GM19372 (cell line): Measurements from ENCODE around the gene UBL7.

Experiments used
- ATAC-seq: cut with Tn5 transposase; IDR thresholded peaks from one replicate; pipeline ENCODE4 v1.9.1; 2021; ENCODE audit warnings: mild to moderate bottlenecking, low read depth, moderate library complexity; ENCODE audit not compliant: unreplicated experiment

UBL7 gene

DNA sequence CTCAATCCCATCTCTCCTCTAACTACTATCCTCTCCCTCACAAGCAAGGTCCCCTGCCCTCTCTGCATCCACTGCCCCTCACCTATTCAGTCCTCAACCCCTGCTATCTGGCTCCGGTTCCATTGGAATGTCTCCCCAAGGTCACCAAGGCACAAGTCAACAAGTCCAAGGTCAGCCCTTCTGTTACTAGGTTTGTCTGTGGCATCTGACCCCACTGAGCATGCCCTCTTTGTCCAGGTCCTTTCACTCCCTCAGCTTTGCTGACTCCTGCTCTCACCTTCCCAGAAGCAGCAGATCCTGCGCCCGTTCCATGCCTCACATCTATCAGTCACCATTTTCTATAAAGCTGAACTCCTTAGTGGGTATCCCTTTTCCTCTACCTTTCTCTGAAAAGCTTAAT lies 18.9 kb downstream of the UBL7 start:
- ATAC-seq: no peak

- no peak for ATAC-seq
Observed at GRCh38 chr15:74441248-74441941, 19.6 kb downstream of the UBL7 start.

DNA sequence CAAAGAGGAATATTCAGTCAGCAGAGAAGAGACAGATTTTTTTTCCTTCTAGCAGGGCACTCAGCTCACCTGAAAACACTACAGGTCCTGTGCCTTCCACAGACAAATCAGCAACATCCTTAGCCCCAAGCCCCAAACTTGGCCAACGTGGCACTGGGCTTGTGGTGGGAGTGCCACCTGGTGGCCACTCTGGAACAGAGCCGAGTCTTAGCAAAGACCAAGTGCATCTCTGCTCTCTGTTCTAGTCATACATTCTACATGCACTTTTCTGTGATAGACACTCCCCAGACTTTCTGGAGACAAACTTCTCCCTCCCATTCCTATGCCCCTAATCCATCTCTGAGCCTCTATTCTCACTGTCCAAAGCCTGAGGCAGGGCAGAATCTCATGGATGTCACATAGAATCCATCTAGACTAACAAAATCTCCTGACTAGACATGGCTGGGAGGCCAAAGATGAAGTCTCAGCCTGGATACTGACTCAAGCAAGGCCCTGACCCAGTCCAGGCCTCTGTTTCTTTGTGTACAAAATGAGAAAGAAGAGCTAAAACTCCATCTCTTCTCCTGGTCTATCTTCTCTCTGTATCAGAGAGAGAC lies 22.1 kb downstream of the UBL7 start:
- ATAC-seq: no peak

GRCh38 chr15:74438206-74438605 lies 22.8 kb downstream of the UBL7 start:
- no peak for ATAC-seq

DNA sequence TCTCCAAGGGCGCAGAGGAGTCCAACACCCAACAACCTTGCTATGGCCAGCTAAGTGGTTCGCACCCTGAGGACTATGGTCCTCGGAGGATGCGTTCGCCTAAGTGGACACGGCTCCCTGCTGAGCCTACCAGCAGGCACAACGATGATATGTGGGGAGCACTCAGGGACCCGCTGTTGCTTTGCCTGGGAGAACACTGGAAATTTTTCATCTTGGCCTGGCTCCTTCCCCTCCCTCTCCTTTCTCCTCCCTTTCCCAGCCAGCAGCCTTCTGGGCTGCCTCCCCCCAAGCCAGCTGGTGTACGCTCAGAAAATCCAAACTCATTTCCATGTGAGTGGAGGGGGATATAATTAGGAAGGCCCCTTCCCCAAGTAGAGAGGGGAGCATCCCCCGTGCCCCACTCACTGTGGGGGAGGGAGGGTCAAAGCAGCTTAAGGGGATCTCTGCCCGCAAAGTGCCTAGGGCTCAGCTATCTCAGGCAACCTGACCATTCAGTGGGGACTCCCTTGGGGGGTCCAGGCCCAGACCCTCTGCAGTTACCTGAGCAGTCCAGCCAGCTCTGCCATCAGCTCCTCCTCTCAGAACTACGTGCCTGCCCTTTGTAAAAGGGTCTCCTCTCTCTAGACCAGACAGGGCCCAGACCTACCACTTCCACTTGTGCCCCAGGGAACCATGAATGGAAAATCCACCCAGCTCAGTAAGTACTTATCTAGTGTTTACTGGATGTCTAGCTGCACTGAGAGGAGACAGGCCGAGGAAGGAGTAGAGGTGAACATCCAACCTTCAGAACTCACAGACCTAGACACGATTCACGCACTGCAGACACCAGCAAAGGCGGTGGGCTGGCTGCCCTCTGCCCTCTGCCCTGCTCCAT lies 26.5 kb downstream of the UBL7 start:
- ATAC-seq: peak; percentile 6

GRCh38 chr15:74433592-74434262 lies 27.2 kb downstream of the UBL7 start, which contains the start of gene SEMA7A:
Gene SEMA7A (minus strand): TSS chr15:74433958. CDS start chr15:74433918, 40 bp downstream.
- ATAC-seq: peak; percentile 74

- ATAC-seq: no peak
Observed at GRCh38 chr15:74432968-74433591, 27.9 kb downstream of the UBL7 start.

- ATAC-seq: no peak
Observed at GRCh38 chr15:74432271-74432967, 28.5 kb downstream of the UBL7 start.

DNA sequence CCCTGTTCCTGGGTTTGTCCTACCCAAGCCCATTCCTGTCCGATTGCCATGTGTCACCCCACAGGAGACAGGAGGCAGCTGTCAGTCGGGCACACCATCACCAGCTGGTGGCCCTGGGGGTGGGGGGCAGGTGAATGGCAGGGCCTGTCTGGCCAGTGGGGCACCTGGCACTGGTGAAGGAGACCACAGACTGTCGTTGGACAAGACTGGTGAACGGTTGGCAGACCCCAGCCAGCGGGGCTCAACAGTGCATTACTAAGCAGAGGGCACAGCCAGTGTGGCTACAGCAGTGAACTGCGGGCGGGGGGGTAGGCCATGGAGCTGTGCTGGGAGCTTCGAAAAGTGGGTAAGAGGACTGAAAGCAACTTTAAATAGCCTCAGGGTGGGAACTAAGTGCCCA lies 29.3 kb downstream of the UBL7 start:
- no peak for ATAC-seq

DNA sequence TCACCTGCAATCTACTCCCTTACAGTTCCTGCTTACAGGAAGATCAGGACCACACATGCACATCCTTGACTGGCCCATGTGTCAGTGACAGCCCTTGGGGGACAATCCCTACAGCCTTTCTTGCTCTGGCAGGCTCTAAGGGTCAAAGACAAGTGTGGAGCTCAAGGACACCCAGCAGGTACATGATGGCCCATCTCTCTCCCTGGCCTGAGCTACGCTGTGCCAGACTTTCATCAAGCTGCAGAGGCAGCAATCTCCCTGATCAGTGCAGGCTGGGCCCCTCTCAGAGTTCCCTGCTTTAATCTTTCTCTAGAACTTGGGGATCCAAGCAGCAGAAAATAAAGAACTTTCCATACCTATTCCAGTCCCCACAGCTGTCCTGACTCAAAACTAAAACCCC lies 29.8 kb downstream of the UBL7 start:
- no peak for ATAC-seq

- no peak for ATAC-seq
Observed at GRCh38 chr15:74430510-74430951, 30.4 kb downstream of the UBL7 start.

- no peak for ATAC-seq
Observed at GRCh38 chr15:74429781-74430400, 31.1 kb downstream of the UBL7 start.

- no peak for ATAC-seq
Observed at GRCh38 chr15:74428970-74429780, 31.8 kb downstream of the UBL7 start.

DNA sequence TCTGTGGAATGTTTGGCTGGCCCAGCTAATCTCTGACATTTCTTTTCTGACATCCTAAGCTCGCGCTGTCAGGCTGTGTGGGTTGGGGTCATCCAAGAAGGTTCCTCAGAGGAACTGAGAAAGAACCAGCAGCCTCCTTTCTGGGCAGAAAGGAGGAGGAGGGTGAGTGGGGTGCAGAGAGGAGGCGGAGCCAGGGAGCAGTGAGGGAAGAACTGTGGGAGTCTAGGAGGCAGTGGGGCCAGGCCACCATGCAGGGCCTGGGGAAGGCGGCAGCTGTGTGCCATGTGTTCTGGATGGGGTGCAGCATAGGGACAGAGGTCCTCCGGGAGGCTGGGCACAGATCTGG lies 32.5 kb downstream of the UBL7 start:
- no peak for ATAC-seq

DNA sequence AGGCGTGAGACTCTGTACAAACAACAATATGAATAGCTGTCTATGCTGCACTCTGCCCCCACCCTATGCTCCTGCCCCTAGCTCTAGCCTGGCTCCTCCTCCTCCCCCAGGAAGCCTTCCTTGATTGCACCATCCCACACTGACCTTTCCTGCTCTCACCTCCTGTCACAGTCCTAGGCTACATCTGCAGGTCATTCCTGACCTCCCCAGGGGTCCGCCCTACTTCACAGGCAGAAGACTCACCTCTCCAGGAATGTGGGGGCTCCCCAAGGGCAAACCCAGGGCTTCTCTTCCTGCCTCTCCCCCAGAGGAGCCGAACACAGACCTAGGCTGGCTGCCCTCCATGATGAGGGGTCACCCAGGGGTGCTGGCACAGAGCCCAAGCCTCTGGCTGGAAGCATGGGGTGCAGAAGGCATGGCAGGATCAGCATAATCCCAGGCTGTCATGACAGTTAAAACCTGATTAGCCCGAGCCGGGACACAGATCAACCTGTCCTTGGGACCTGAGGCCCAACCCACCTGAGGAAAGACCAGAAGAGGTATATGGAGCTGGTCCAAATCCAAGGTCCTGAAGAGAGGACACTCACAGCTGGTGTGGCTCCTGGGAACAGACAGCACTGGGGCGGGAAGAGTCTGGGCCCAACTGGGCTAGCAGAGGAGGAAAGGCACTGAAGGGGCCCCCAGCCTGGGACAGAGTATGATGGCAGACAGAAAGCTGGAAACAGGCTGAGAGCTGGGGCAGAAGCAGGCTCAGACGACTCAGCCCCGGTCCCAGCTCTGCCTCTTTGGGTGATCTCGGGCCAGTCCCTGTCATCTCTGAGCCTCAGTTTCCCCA lies 33.1 kb downstream of the UBL7 start:
- no peak for ATAC-seq

- ATAC-seq: no peak
Observed at GRCh38 chr15:74426404-74427281, 34.3 kb downstream of the UBL7 start.

DNA sequence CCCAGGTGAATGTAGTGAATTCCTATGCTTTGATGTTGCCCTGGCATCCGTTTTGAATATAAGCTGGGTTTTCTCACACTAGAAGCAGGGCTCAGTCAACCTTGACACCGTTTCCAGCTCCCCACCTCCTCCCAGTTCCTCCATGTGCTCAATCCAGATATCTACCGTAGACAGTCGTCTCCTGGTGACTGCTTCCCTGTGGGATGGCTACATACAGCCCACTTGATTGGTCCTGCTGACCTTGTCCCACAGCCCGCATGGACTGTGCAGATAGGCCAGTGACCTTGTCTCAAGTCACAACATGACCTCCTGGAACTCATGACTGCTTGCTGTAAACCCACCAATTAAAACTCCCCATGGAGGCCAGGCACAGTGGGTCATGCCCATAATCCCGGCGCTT lies 35.3 kb downstream of the UBL7 start:
- no peak for ATAC-seq
